ENCODE data around the gene NAB2.
A peak's percentile ranks its signal among the peaks of the same experiment; 100 is the strongest.
"Not testable (repeated sequence)": the region's sequence is repeated elsewhere in the genome, so short reads cannot be mapped to it uniquely, and the experiment has no call there.

The NAB2 gene

GRCh38 chr12:57069523-57069922 is 19.4 kb upstream of the NAB2 start:
- peak; percentile 85 for DNase-seq

- DNase-seq: no peak
Measured at GRCh38 chr12:57072661-57073060, 16.3 kb upstream of the NAB2 start.

GRCh38 chr12:57073566-57074450 is 15.1 kb upstream of the NAB2 start:
- DNase-seq: not testable (repeated sequence)

GRCh38 chr12:57078519-57079404 is 10.2 kb upstream of the NAB2 start, which contains the start of gene NEMP1:
Gene NEMP1 (minus strand): TSS chr12:57078791. CDS start chr12:57078745, 46 bp downstream.
- peak; percentile 100 for DNase-seq

GRCh38 chr12:57079821-57080220 is 9.1 kb upstream of the NAB2 start:
- DNase-seq: no peak

GRCh38 chr12:57080855-57081254 is 8.1 kb upstream of the NAB2 start:
- DNase-seq: no peak

GRCh38 chr12:57085999-57086492 is 2.9 kb upstream of the NAB2 start:
- DNase-seq: peak; percentile 59

GRCh38 chr12:57086493-57087009 is 2.4 kb upstream of the NAB2 start:
- DNase-seq: peak; percentile 25

GRCh38 chr12:57087010-57087690 is 1.8 kb upstream of the NAB2 start:
- peak; percentile 43 for DNase-seq

GRCh38 chr12:57087691-57088353 is 1.1 kb upstream of the NAB2 start:
- DNase-seq: peak; percentile 66

GRCh38 chr12:57089271-57090245 is 644 bp downstream of the NAB2 start:
- peak; percentile 31 for DNase-seq

GRCh38 chr12:57090490-57090889 is 1.6 kb downstream of the NAB2 start:
- DNase-seq: no peak

- DNase-seq: no peak
Measured at GRCh38 chr12:57090924-57091637, 2.2 kb downstream of the NAB2 start.

- no peak for DNase-seq
Measured at GRCh38 chr12:57091638-57092528, 3.0 kb downstream of the NAB2 start.

- DNase-seq: no peak
Measured at GRCh38 chr12:57092529-57092862, 3.6 kb downstream of the NAB2 start.

- DNase-seq: no peak
Measured at GRCh38 chr12:57092876-57093414, 4.0 kb downstream of the NAB2 start.

GRCh38 chr12:57093415-57094207 is 4.7 kb downstream of the NAB2 start:
- DNase-seq: peak; percentile 7
